Measurements from ENCODE around the gene CLCF1.
"Not testable (repeated sequence)": the region's sequence is repeated elsewhere in the genome, so short reads cannot be mapped to it uniquely, and the experiment has no call there.

DNA sequence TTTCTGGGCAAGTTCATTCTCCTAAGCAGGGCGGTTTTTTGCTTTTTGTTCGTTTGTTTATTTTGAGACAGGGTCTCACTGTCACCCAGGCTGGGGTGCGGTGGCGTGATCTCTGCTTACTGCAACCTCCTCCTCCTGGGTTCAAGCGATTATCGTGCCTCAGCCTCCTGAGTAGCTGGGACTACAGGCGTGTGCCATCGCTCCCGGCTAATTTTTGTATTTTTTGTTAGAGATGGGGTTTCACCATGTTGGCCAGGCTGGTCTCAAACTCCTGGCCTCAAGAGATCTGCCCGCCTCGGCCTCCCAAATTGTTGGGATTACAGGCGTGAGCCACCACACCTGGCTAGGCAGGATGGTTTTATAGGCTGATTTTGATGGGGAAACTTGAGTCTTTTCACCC is 54.5 kb downstream of the CLCF1 start:
- TF ChIP-seq, protein P1, sequence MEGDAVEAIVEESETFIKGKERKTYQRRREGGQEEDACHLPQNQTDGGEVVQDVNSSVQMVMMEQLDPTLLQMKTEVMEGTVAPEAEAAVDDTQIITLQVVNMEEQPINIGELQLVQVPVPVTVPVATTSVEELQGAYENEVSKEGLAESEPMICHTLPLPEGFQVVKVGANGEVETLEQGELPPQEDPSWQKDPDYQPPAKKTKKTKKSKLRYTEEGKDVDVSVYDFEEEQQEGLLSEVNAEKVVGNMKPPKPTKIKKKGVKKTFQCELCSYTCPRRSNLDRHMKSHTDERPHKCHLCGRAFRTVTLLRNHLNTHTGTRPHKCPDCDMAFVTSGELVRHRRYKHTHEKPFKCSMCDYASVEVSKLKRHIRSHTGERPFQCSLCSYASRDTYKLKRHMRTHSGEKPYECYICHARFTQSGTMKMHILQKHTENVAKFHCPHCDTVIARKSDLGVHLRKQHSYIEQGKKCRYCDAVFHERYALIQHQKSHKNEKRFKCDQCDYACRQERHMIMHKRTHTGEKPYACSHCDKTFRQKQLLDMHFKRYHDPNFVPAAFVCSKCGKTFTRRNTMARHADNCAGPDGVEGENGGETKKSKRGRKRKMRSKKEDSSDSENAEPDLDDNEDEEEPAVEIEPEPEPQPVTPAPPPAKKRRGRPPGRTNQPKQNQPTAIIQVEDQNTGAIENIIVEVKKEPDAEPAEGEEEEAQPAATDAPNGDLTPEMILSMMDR (conservative IDR thresholded peaks at IDR 0.05; ENCODE audit: low read length), result not testable (repeated sequence)
- not testable (repeated sequence) for TF ChIP-seq EZH2phosphoT487 (IDR thresholded peaks at IDR 0.05; ENCODE audit: borderline replicate concordance)
